Measurements from ENCODE around the gene LITAF. TPM values are rescaled to one million over a fixed set of nuclear protein-coding genes. Genes with fewer than 3 reads are reported as not detected.
"Not testable (repeated sequence)": the region's sequence is repeated elsewhere in the genome, so short reads cannot be mapped to it uniquely, and the experiment has no call there.

LITAF gene
- total and polyA plus RNA-seq, 4 donors: 40.7 to 86.3 (median 59.3) TPM

DNA sequence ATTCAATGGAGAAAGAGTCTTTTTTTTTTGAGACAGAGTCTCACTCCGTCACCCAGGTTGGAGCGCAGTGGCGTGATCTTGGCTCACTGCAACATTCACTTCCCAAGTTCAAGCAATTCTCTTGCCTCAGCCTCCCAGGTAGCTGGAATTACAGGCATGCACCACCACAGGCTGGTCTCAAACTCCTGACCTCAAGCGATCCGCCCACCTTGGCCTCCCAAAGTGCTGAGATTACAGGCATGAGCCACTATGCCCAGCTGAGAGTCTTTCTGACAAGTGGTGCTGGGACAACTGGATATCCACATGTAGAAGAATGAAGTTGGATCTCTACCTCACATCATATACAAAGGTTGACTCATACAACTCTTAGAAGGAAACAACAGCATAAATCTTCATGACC lies 4.9 kb upstream of the LITAF start:
- not testable (repeated sequence) for H3K9me3 ChIP-seq (ENCODE audit: control insufficient read depth, insufficient read depth, low read length); H3K36me3 ChIP-seq (ENCODE audit: control insufficient read depth, insufficient read depth, low read length); H3K4me3 ChIP-seq (ENCODE audit: low read depth, low read length); H3K27ac ChIP-seq (ENCODE audit: low read depth, low read length); H3K27me3 ChIP-seq (ENCODE audit: control insufficient read depth, insufficient read depth, low read length); DNase-seq (ENCODE audit: low read depth in 4 of 6, low spot score in 6 of 6)
- peaks cover 11% of the 10 kb centered on the region for H3K4me1 ChIP-seq (ENCODE audit: control insufficient read depth, insufficient read depth, low read length)
- WGBS (ENCODE audit: insufficient coverage): 94% methylated on average over 3 of the region's 5 CpGs

DNA sequence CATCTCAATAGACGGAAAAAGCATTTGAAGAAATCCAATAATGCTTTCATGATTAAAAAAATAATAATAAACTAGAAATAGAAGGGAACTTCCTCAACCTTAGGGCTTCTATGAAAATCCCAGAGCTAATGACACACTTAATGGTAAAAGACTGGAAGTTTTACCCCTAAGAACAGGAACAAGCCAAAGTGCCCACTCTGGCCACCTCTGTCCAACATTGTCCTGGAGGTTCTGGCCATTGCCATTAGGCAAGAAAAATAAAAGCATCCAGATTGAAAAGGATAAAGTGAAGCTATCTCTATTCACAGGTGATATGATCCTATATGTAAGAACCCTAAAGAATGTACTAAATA lies 2.5 kb upstream of the LITAF start:
- Histone ChIP-seq H3K4me3 (ENCODE audit: low read depth, low read length) (no peak overlapping the region), H3K36me3 (ENCODE audit: control insufficient read depth, insufficient read depth, low read length) (no peaks in the 10 kb centered on the region), H3K27ac (ENCODE audit: low read depth, low read length) (no peak overlapping the region), H3K4me1 (ENCODE audit: control insufficient read depth, insufficient read depth, low read length) (peaks cover 20% of the 10 kb centered on the region), H3K27me3 (ENCODE audit: control insufficient read depth, insufficient read depth, low read length) (peaks cover 3% of the 10 kb centered on the region), H3K9me3 (ENCODE audit: control insufficient read depth, insufficient read depth, low read length) (peaks cover 3% of the 10 kb centered on the region)
- DNase-seq (ENCODE audit: low read depth in 4 of 6, low spot score in 6 of 6): no peak
- WGBS (ENCODE audit: insufficient coverage): no CpG with 5 or more reads among the region's 1 CpG

GRCh38 chr16:11588321-11589197 lies 1.8 kb upstream of the LITAF start:
- WGBS (ENCODE audit: insufficient coverage): 76% methylated on average over 4 of the region's 7 CpGs
- Histone ChIP-seq H3K9me3 (ENCODE audit: control insufficient read depth, insufficient read depth, low read length) (peaks cover 3% of the 10 kb centered on the region), H3K4me3 (ENCODE audit: low read depth, low read length) (no peak overlapping the region), H3K4me1 (ENCODE audit: control insufficient read depth, insufficient read depth, low read length) (peaks cover 20% of the 10 kb centered on the region), H3K36me3 (ENCODE audit: control insufficient read depth, insufficient read depth, low read length) (no peaks in the 10 kb centered on the region), H3K27ac (ENCODE audit: low read depth, low read length) (no peak overlapping the region), H3K27me3 (ENCODE audit: control insufficient read depth, insufficient read depth, low read length) (peaks cover 3% of the 10 kb centered on the region)
- DNase-seq (ENCODE audit: low read depth in 4 of 6, low spot score in 6 of 6): no peak

DNA sequence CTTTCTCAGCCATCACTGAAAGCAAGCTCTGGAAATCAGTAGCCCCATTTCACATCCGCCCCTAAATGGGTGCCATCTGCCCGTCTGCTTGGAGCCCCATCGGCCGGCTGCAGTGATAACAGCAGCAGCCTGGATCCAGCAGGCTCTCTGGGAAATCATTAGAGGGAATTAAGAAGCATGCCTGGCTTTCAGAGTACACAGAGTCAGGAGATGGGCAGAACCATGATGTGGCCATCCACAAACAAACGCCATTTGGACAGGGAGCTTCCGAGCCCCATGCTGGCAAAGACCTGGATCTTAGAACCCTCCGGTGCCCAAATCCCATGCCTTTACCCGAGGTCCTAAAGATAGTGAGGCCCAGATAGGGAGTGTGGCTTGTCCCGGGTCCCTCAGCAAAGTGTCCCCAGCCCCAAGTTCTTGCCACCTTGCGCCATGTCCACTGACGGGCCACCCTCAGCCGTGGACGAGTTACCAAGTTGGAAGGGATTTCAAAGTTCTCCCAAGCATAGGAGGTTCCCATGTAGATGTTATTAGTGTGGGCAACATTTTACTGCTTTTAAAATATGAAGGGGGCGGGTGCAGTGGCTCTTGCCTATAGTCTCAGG lies 1.0 kb upstream of the LITAF start:
- Histone ChIP-seq H3K4me3 (ENCODE audit: low read depth, low read length) (no peak overlapping the region), H3K4me1 (ENCODE audit: control insufficient read depth, insufficient read depth, low read length) (peaks cover 20% of the 10 kb centered on the region), H3K27ac (ENCODE audit: low read depth, low read length) (no peak overlapping the region), H3K27me3 (ENCODE audit: control insufficient read depth, insufficient read depth, low read length) (peaks cover 3% of the 10 kb centered on the region), H3K9me3 (ENCODE audit: control insufficient read depth, insufficient read depth, low read length) (peaks cover 3% of the 10 kb centered on the region), H3K36me3 (ENCODE audit: control insufficient read depth, insufficient read depth, low read length) (no peaks in the 10 kb centered on the region)
- 73% methylated on average over 13 of the region's 14 CpGs for WGBS (ENCODE audit: insufficient coverage)
- DNase-seq (ENCODE audit: low read depth in 4 of 6, low spot score in 6 of 6): no peak

DNA sequence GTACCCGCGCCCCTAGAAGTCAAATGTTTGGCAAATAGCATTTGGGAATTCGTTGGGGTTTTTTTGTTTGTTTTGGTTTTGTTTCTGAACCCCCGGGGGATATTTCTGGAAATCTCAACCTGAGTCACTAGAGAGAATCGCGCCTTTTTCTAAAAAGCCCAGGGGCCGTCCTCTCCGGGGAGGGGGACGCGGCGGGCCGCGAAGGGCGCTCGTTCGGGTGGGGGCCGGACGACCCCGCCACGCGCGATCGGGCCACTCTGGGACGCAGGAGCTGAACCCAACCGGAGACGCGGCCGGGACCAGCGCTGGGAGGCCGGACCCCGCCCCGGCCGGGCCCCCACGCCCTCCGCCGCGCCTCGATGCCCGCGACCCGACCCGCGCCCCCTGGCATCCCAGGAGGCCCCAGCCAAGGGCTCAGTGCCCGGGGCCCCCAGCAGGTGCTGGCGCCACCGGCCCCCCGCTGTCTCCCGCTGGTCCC lies 302 bp downstream of the LITAF start:
- Histone ChIP-seq H3K4me3 (ENCODE audit: low read depth, low read length) (peak overlapping the region; percentile 72), H3K27ac (ENCODE audit: low read depth, low read length) (peak overlapping the region; percentile 84), H3K9me3 (ENCODE audit: control insufficient read depth, insufficient read depth, low read length) (peaks cover 3% of the 10 kb centered on the region), H3K36me3 (ENCODE audit: control insufficient read depth, insufficient read depth, low read length) (no peaks in the 10 kb centered on the region), H3K4me1 (ENCODE audit: control insufficient read depth, insufficient read depth, low read length) (peaks cover 20% of the 10 kb centered on the region), H3K27me3 (ENCODE audit: control insufficient read depth, insufficient read depth, low read length) (peaks cover 3% of the 10 kb centered on the region)
- WGBS (ENCODE audit: insufficient coverage): under 1% methylated on average over 48 of the region's 48 CpGs
- no peak for DNase-seq (ENCODE audit: low read depth in 4 of 6, low spot score in 6 of 6)

DNA sequence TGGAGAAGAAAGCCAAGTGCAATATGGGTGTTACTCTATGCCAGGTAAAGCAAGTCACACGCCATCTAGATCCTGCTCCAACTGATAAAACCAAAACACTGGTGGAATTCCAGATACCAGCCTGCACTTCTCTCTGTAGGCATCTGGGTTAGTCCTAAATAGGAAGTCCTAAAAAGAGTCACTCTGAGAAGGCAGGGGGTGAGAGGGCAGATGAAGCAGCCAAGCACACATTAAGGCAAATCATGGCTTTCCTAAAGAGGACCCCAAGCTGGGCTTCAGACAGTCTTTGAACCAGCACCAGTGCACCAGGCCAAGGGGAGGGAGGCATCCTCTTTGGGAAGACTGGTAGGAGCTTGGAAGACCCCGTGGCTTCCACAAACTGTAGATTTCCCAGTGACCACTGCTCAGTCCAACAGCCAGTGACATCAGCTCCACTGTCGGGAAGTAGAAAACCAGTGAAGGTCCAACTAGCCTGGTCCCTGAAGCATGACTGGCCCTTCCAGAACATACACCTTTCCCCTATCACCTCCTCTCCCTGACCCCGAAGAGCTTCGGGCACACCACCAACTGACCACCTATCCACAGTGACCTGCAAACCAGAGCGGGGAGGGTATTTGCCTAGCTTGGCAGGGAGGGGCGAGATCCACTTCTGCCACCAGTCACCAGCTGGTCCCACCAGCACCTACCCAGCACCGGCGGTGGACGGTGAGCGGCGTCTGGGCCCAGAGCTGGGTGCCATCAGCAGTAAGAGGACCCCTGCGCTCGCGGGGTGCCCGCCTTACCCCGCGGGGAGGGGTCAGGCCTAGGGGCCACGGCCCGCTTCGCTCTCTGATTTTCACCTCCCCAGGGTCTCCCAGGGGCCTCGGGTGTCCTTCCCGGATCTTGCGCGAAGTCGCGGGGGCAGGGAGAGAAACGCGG lies 1.0 kb downstream of the LITAF start:
- no peak for DNase-seq (ENCODE audit: low read depth in 4 of 6, low spot score in 6 of 6)
- Histone ChIP-seq H3K36me3 (ENCODE audit: control insufficient read depth, insufficient read depth, low read length) (no peaks in the 10 kb centered on the region), H3K9me3 (ENCODE audit: control insufficient read depth, insufficient read depth, low read length) (peaks cover 3% of the 10 kb centered on the region), H3K4me3 (ENCODE audit: low read depth, low read length) (peak overlapping the region; percentile 72), H3K27ac (ENCODE audit: low read depth, low read length) (peak overlapping the region; percentile 84), H3K27me3 (ENCODE audit: control insufficient read depth, insufficient read depth, low read length) (peaks cover 3% of the 10 kb centered on the region), H3K4me1 (ENCODE audit: control insufficient read depth, insufficient read depth, low read length) (peaks cover 20% of the 10 kb centered on the region)
- 6% methylated on average over 16 of the region's 29 CpGs for WGBS (ENCODE audit: insufficient coverage)

- Histone ChIP-seq H3K4me3 (ENCODE audit: low read depth, low read length) (peak overlapping the region; percentile 14), H3K9me3 (ENCODE audit: control insufficient read depth, insufficient read depth, low read length) (no peaks in the 10 kb centered on the region), H3K4me1 (ENCODE audit: control insufficient read depth, insufficient read depth, low read length) (peaks cover 20% of the 10 kb centered on the region), H3K36me3 (ENCODE audit: control insufficient read depth, insufficient read depth, low read length) (no peaks in the 10 kb centered on the region), H3K27ac (ENCODE audit: low read depth, low read length) (peak overlapping the region; percentile 64), H3K27me3 (ENCODE audit: control insufficient read depth, insufficient read depth, low read length) (peaks cover 3% of the 10 kb centered on the region)
- DNase-seq (ENCODE audit: low read depth in 4 of 6, low spot score in 6 of 6): no peak
- 17% methylated on average over 3 of the region's 7 CpGs for WGBS (ENCODE audit: insufficient coverage)
Measured at GRCh38 chr16:11583889-11584565, 2.7 kb downstream of the LITAF start.

GRCh38 chr16:11583166-11583565 lies 3.6 kb downstream of the LITAF start:
- Histone ChIP-seq H3K4me3 (ENCODE audit: low read depth, low read length) (no peak overlapping the region), H3K27me3 (ENCODE audit: control insufficient read depth, insufficient read depth, low read length) (peaks cover 3% of the 10 kb centered on the region), H3K36me3 (ENCODE audit: control insufficient read depth, insufficient read depth, low read length) (no peaks in the 10 kb centered on the region), H3K9me3 (ENCODE audit: control insufficient read depth, insufficient read depth, low read length) (no peaks in the 10 kb centered on the region), H3K27ac (ENCODE audit: low read depth, low read length) (peak overlapping the region; percentile 43), H3K4me1 (ENCODE audit: control insufficient read depth, insufficient read depth, low read length) (peaks cover 20% of the 10 kb centered on the region)
- WGBS (ENCODE audit: insufficient coverage): 44% methylated on average over 2 of the region's 7 CpGs
- DNase-seq (ENCODE audit: low read depth in 4 of 6, low spot score in 6 of 6): no peak

Measured in spinal cord (tissue), 10 donors.